Measurements from ENCODE around the gene PTPN13. TPM values are rescaled to one million over a fixed set of nuclear protein-coding genes. Genes with fewer than 3 reads are reported as not detected.
"Not testable (repeated sequence)": the region's sequence is repeated elsewhere in the genome, so short reads cannot be mapped to it uniquely, and the experiment has no call there.

PTPN13 gene
- total and polyA plus RNA-seq, 2 donors = 8.9 to 10.0 TPM

GRCh38 chr4:86717651-86718050, 123.5 kb downstream of the PTPN13 start:
- Histone ChIP-seq H3K4me1 (ENCODE audit: control insufficient read depth in 2 of 2, insufficient read depth in 2 of 2, low read length in 2 of 2) (no peaks in the 10 kb centered on the region), H3K27ac (ENCODE audit: low read depth in 1 of 2, low read length in 1 of 2) (no peak overlapping the region), H3K36me3 (ENCODE audit: control insufficient read depth in 2 of 2, insufficient read depth in 2 of 2, low read length in 1 of 2) (no peaks in the 10 kb centered on the region), H3K4me3 (ENCODE audit: low read length in 2 of 2) (no peak overlapping the region), H3K27me3 (ENCODE audit: control insufficient read depth in 2 of 2, insufficient read depth in 1 of 2, low read length in 1 of 2) (no peaks in the 10 kb centered on the region), H3K9me3 (ENCODE audit: control insufficient read depth in 2 of 2, insufficient read depth in 1 of 2, low read length in 1 of 2) (no peaks in the 10 kb centered on the region)
- DNase-seq (ENCODE audit: low read depth in 6 of 9, low spot score in 9 of 9) = no peak

DNA sequence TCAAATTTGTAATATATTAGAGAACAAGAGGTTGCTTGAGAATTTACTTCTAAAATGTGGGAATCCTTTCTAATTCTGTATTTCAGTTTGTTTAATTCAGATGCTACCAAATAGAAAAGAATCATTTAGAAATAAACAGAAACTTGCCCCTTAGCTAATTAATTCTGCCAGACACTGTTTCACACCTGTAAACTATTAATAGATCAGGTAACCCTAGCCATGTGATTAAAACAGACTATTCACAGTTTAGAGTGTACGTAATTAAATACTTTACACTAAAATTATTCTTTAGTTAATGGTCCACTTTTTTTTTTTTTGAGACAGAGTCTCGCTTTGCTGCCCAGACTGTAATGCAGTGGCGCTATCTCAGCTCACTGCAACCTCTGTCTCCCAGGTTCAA, 124.0 kb downstream of the PTPN13 start:
- no peak for DNase-seq (ENCODE audit: low read depth in 6 of 9, low spot score in 9 of 9)
- Histone ChIP-seq H3K4me3 (ENCODE audit: low read length in 2 of 2) (no peak overlapping the region), H3K9me3 (ENCODE audit: control insufficient read depth in 2 of 2, insufficient read depth in 1 of 2, low read length in 1 of 2) (no peaks in the 10 kb centered on the region), H3K4me1 (ENCODE audit: control insufficient read depth in 2 of 2, insufficient read depth in 2 of 2, low read length in 2 of 2) (no peaks in the 10 kb centered on the region), H3K36me3 (ENCODE audit: control insufficient read depth in 2 of 2, insufficient read depth in 2 of 2, low read length in 1 of 2) (no peaks in the 10 kb centered on the region), H3K27me3 (ENCODE audit: control insufficient read depth in 2 of 2, insufficient read depth in 1 of 2, low read length in 1 of 2) (no peaks in the 10 kb centered on the region), H3K27ac (ENCODE audit: low read depth in 1 of 2, low read length in 1 of 2) (no peak overlapping the region)
- 76% methylated on average over 3 of the region's 3 CpGs for WGBS

- H3K27ac ChIP-seq (ENCODE audit: low read depth in 1 of 2, low read length in 1 of 2); H3K27me3 ChIP-seq (ENCODE audit: control insufficient read depth in 2 of 2, insufficient read depth in 1 of 2, low read length in 1 of 2); H3K4me1 ChIP-seq (ENCODE audit: control insufficient read depth in 2 of 2, insufficient read depth in 2 of 2, low read length in 2 of 2); H3K36me3 ChIP-seq (ENCODE audit: control insufficient read depth in 2 of 2, insufficient read depth in 2 of 2, low read length in 1 of 2); DNase-seq (ENCODE audit: low read depth in 6 of 9, low spot score in 9 of 9); H3K4me3 ChIP-seq (ENCODE audit: low read length in 2 of 2); H3K9me3 ChIP-seq (ENCODE audit: control insufficient read depth in 2 of 2, insufficient read depth in 1 of 2, low read length in 1 of 2): not testable (repeated sequence)
- WGBS = 81% methylated on average over 3 of the region's 3 CpGs
Observed at GRCh38 chr4:86719149-86719548, 125.0 kb downstream of the PTPN13 start.

DNA sequence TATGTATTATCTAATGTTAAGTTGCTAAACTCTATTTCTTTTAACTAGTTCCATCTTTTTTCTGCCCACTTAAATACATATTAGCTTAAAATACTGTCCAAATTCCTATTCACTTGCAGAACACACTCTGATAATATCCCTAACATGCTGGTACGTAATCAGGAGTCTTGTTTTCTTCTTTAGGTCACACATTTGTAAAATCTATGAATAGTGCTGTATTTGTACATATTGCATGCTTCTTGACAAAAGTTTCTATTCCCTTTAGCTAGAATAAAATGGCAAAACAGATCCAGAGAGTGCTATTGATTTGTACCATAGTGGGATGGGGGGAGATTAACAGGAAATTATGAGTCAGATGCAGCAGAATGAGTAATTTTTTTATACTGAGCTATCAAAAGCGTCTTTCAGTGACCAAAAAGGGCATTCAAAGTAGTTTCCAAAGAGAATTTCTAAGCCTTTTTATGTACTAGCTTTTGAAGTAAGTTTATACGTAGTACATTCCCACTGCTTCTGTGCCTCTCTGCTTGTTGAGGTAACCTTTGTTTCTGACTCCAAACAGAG, 126.5 kb downstream of the PTPN13 start:
- Histone ChIP-seq H3K27me3 (ENCODE audit: control insufficient read depth in 2 of 2, insufficient read depth in 1 of 2, low read length in 1 of 2) (no peaks in the 10 kb centered on the region), H3K36me3 (ENCODE audit: control insufficient read depth in 2 of 2, insufficient read depth in 2 of 2, low read length in 1 of 2) (no peaks in the 10 kb centered on the region), H3K4me3 (ENCODE audit: low read length in 2 of 2) (no peak overlapping the region), H3K9me3 (ENCODE audit: control insufficient read depth in 2 of 2, insufficient read depth in 1 of 2, low read length in 1 of 2) (no peaks in the 10 kb centered on the region), H3K4me1 (ENCODE audit: control insufficient read depth in 2 of 2, insufficient read depth in 2 of 2, low read length in 2 of 2) (no peaks in the 10 kb centered on the region), H3K27ac (ENCODE audit: low read depth in 1 of 2, low read length in 1 of 2) (no peak overlapping the region)
- no peak for DNase-seq (ENCODE audit: low read depth in 6 of 9, low spot score in 9 of 9)
- WGBS = 76% methylated on average over 3 of the region's 3 CpGs

DNA sequence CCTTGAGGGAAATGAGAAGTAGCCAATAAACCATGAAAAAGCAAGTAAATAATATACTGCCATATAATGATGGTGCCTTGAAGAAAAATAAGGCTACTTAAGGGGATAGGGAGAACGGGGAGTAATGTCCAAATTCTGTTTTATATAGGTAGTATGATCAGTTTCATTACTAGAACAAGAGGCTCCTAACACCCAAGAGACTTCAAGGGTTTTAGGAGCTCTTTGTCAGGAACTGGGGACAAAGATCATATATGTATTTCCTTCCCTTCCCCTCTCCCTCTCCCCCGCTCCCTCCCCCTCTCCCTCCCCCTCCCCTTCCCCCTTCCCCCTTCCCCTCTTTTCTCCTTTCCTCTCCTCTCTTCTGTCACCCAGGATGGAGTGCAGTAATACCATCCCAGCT, 127.3 kb downstream of the PTPN13 start:
- no peak overlapping the region for H3K4me3 ChIP-seq (ENCODE audit: low read length in 2 of 2)
- no peaks in the 10 kb centered on the region for H3K27me3 ChIP-seq (ENCODE audit: control insufficient read depth in 2 of 2, insufficient read depth in 1 of 2, low read length in 1 of 2)
- H3K27ac ChIP-seq (ENCODE audit: low read depth in 1 of 2, low read length in 1 of 2) = no peak overlapping the region
- WGBS = 61% methylated on average over 2 of the region's 2 CpGs
- H3K9me3 ChIP-seq (ENCODE audit: control insufficient read depth in 2 of 2, insufficient read depth in 1 of 2, low read length in 1 of 2) = no peaks in the 10 kb centered on the region
- no peaks in the 10 kb centered on the region for H3K36me3 ChIP-seq (ENCODE audit: control insufficient read depth in 2 of 2, insufficient read depth in 2 of 2, low read length in 1 of 2)
- H3K4me1 ChIP-seq (ENCODE audit: control insufficient read depth in 2 of 2, insufficient read depth in 2 of 2, low read length in 2 of 2) = no peaks in the 10 kb centered on the region
- DNase-seq (ENCODE audit: low read depth in 6 of 9, low spot score in 9 of 9) = no peak

DNA sequence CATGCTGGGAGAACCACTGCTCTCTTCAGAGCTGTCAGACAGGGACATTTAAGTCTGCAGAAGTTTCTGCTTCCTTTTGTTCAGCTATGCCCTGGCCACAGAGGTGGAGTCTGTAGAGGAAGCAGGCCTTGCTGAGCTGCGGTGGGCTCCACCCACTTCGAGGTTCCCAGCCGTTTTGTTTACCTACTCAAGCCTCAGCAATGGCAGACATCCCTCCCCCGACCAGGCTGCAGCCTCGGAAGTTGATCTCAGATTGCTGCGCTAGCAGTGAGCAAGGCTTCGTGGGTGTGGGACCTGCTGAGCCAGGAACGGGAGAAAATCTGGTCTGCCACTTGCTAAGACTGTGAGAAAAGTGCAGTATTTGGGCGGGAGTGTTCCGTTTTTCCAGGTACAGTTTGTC, 136.2 kb downstream of the PTPN13 start:
- H3K9me3 ChIP-seq (ENCODE audit: control insufficient read depth in 2 of 2, insufficient read depth in 1 of 2, low read length in 1 of 2) = peaks cover 0 to 6% of the 10 kb centered on the region in 2 donors
- no peaks in the 10 kb centered on the region for H3K4me1 ChIP-seq (ENCODE audit: control insufficient read depth in 2 of 2, insufficient read depth in 2 of 2, low read length in 2 of 2)
- H3K4me3 ChIP-seq (ENCODE audit: low read length in 2 of 2) = no peak overlapping the region
- no peak overlapping the region for H3K27ac ChIP-seq (ENCODE audit: low read depth in 1 of 2, low read length in 1 of 2)
- no peaks in the 10 kb centered on the region for H3K27me3 ChIP-seq (ENCODE audit: control insufficient read depth in 2 of 2, insufficient read depth in 1 of 2, low read length in 1 of 2)
- no peak for DNase-seq (ENCODE audit: low read depth in 6 of 9, low spot score in 9 of 9)
- 93% methylated on average over 10 of the region's 10 CpGs for WGBS
- no peaks in the 10 kb centered on the region for H3K36me3 ChIP-seq (ENCODE audit: control insufficient read depth in 2 of 2, insufficient read depth in 2 of 2, low read length in 1 of 2)

DNA sequence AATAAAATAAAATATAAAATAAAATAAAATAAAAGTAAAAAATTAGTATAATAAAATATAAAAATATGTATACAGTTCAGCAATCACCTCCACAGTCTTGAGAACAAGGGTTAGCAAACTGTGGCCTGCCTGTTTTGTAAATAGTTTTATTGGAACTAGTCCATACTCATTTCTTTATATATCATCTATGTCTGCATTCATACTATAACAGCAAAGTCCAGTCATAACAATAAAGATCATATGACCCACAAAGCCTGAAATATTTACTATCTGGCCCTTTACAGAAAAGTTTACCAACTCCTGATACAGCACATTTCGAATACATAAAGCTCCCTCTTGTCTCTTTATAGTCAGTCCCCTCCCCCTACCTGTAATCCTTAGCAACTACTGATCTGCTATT, 143.1 kb downstream of the PTPN13 start:
- H3K27me3 ChIP-seq (ENCODE audit: control insufficient read depth in 2 of 2, insufficient read depth in 1 of 2, low read length in 1 of 2) = no peaks in the 10 kb centered on the region
- 94% methylated on average over 1 of the region's 1 CpG for WGBS

GRCh38 chr4:86741846-86742245, 147.7 kb downstream of the PTPN13 start:
- H3K27ac ChIP-seq (ENCODE audit: low read depth in 1 of 2, low read length in 1 of 2) = no peak overlapping the region
- no peak for DNase-seq (ENCODE audit: low read depth in 6 of 9, low spot score in 9 of 9)
- H3K36me3 ChIP-seq (ENCODE audit: control insufficient read depth in 2 of 2, insufficient read depth in 2 of 2, low read length in 1 of 2) = no peaks in the 10 kb centered on the region
- WGBS = 87% methylated on average over 1 of the region's 1 CpG
- H3K4me3 ChIP-seq (ENCODE audit: low read length in 2 of 2) = no peak overlapping the region
- H3K9me3 ChIP-seq (ENCODE audit: control insufficient read depth in 2 of 2, insufficient read depth in 1 of 2, low read length in 1 of 2) = peaks cover 0 to 8% of the 10 kb centered on the region in 2 donors
- no peaks in the 10 kb centered on the region for H3K27me3 ChIP-seq (ENCODE audit: control insufficient read depth in 2 of 2, insufficient read depth in 1 of 2, low read length in 1 of 2)
- H3K4me1 ChIP-seq (ENCODE audit: control insufficient read depth in 2 of 2, insufficient read depth in 2 of 2, low read length in 2 of 2) = no peaks in the 10 kb centered on the region

More for the DNA sequence above, 143.1 kb downstream of the PTPN13 start:
- no peaks in the 10 kb centered on the region for H3K36me3 ChIP-seq (ENCODE audit: control insufficient read depth in 2 of 2, insufficient read depth in 2 of 2, low read length in 1 of 2)
- DNase-seq (ENCODE audit: low read depth in 6 of 9, low spot score in 9 of 9) = no peak
- no peaks in the 10 kb centered on the region for H3K4me1 ChIP-seq (ENCODE audit: control insufficient read depth in 2 of 2, insufficient read depth in 2 of 2, low read length in 2 of 2)
- peaks cover 0 to 8% of the 10 kb centered on the region in 2 donors for H3K9me3 ChIP-seq (ENCODE audit: control insufficient read depth in 2 of 2, insufficient read depth in 1 of 2, low read length in 1 of 2)
- no peak overlapping the region for H3K27ac ChIP-seq (ENCODE audit: low read depth in 1 of 2, low read length in 1 of 2)
- no peak overlapping the region for H3K4me3 ChIP-seq (ENCODE audit: low read length in 2 of 2)

GRCh38 chr4:86744570-86744969, 150.5 kb downstream of the PTPN13 start:
- no peaks in the 10 kb centered on the region for H3K4me1 ChIP-seq (ENCODE audit: control insufficient read depth in 2 of 2, insufficient read depth in 2 of 2, low read length in 2 of 2)
- H3K9me3 ChIP-seq (ENCODE audit: control insufficient read depth in 2 of 2, insufficient read depth in 1 of 2, low read length in 1 of 2) = peaks cover 0 to 8% of the 10 kb centered on the region in 2 donors
- no peak for DNase-seq (ENCODE audit: low read depth in 6 of 9, low spot score in 9 of 9)
- no peaks in the 10 kb centered on the region for H3K36me3 ChIP-seq (ENCODE audit: control insufficient read depth in 2 of 2, insufficient read depth in 2 of 2, low read length in 1 of 2)
- no peak overlapping the region for H3K4me3 ChIP-seq (ENCODE audit: low read length in 2 of 2)
- H3K27ac ChIP-seq (ENCODE audit: low read depth in 1 of 2, low read length in 1 of 2) = no peak overlapping the region
- 96% methylated on average over 2 of the region's 2 CpGs for WGBS
- H3K27me3 ChIP-seq (ENCODE audit: control insufficient read depth in 2 of 2, insufficient read depth in 1 of 2, low read length in 1 of 2) = no peaks in the 10 kb centered on the region

DNA sequence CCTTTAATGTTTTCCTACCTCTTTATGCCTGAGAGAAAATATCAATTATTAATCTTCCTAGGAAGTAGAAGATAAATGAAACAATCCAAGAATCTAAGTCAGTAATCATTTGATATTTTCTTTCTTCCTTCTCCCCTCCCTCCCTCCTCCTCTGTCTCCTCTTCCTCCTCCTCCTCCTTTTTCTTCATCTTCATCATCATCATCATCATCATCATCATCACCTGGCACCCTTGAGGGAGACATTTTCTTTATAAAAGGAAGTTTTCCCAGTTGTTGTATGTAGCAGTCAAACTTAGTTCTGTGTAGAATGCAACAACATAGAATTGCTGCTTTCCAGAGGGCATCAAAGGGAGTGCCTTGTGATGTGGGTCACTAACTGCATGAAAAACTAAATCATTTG, 155.0 kb downstream of the PTPN13 start:
- Histone ChIP-seq H3K27me3 (ENCODE audit: control insufficient read depth in 2 of 2, insufficient read depth in 1 of 2, low read length in 1 of 2) (no peaks in the 10 kb centered on the region), H3K36me3 (ENCODE audit: control insufficient read depth in 2 of 2, insufficient read depth in 2 of 2, low read length in 1 of 2) (no peaks in the 10 kb centered on the region), H3K4me1 (ENCODE audit: control insufficient read depth in 2 of 2, insufficient read depth in 2 of 2, low read length in 2 of 2) (no peaks in the 10 kb centered on the region), H3K4me3 (ENCODE audit: low read length in 2 of 2) (no peak overlapping the region), H3K9me3 (ENCODE audit: control insufficient read depth in 2 of 2, insufficient read depth in 1 of 2, low read length in 1 of 2) (no peaks in the 10 kb centered on the region), H3K27ac (ENCODE audit: low read depth in 1 of 2, low read length in 1 of 2) (no peak overlapping the region)
- DNase-seq (ENCODE audit: low read depth in 6 of 9, low spot score in 9 of 9) = no peak

Measured in thymus (tissue), 11 donors.